Hepatocyte (in vitro differentiated cells): ENCODE data around the gene HTR2A. TPM values are rescaled to one million over a fixed set of nuclear protein-coding genes. Genes with fewer than 3 reads are reported as not detected.

Experiments
- DNase-seq: peaks from one replicate; pipeline ENCODE4 v3.0.0-alpha.2; 2016; ENCODE audit warnings: low spot score
- H2AFZ ChIP-seq: fragments of 200-600 bp; sonication (generic); 2 replicates; pipeline ENCODE4 v1.6.0; 2016; ENCODE audit warnings: antibody characterized with exemption, mild to moderate bottlenecking
- H3K27ac ChIP-seq: fragments of 200-600 bp; sonication (generic); 2 replicates; pipeline ENCODE4 v1.5.1; 2016; ENCODE audit warnings: mild to moderate bottlenecking
- H3K27me3 ChIP-seq: fragments of 200-600 bp; sonication (generic); 2 replicates; pipeline ENCODE4 v1.6.1; 2016
- H3K36me3 ChIP-seq: fragments of 200-600 bp; sonication (generic); replicated peaks from 2 replicates; pipeline ENCODE4 v1.5.1; 2016; ENCODE audit warnings: low read depth; ENCODE audit not compliant: insufficient read depth
- H3K4me1 ChIP-seq: fragments of 200-600 bp; sonication (generic); 2 replicates; pipeline ENCODE4 v1.5.1; 2016; ENCODE audit warnings: mild to moderate bottlenecking, moderate library complexity; ENCODE audit not compliant: insufficient read depth
- H3K4me2 ChIP-seq: fragments of 200-600 bp; sonication (generic); 2 replicates; pipeline ENCODE4 v1.6.0; 2016
- H3K4me3 ChIP-seq: fragments of 200-600 bp; sonication (generic); 2 replicates; pipeline ENCODE4 v1.5.1; 2016; ENCODE audit warnings: mild to moderate bottlenecking
- H3K79me2 ChIP-seq: fragments of 200-600 bp; sonication (generic); 2 replicates; pipeline ENCODE4 v1.6.0; 2017; ENCODE audit warnings: mild to moderate bottlenecking
- H3K9me2 ChIP-seq: fragments of 200-600 bp; sonication (generic); replicated peaks from 2 replicates; pipeline ENCODE4 v1.6.0; 2017; ENCODE audit warnings: mild to moderate bottlenecking; ENCODE audit not compliant: insufficient read depth
- H3K9me3 ChIP-seq: fragments of 200-600 bp; sonication (generic); 2 replicates; pipeline ENCODE4 v1.5.1; 2016; ENCODE audit warnings: low read depth, mild to moderate bottlenecking
- H4K20me1 ChIP-seq: fragments of 200-600 bp; sonication (generic); 2 replicates; pipeline ENCODE4 v1.6.0; 2016; ENCODE audit warnings: mild to moderate bottlenecking; ENCODE audit not compliant: insufficient read depth, poor library complexity, severe bottlenecking
- CTCF ChIP-seq: fragments of 200-600 bp; sonication (generic); IDR thresholded peaks from 2 replicates; pipeline ENCODE4 v1.5.1; 2016; ENCODE audit warnings: antibody characterized with exemption, mild to moderate bottlenecking; ENCODE audit not compliant: poor library complexity
- EZH2 ChIP-seq: fragments of 200-600 bp; sonication (generic); IDR thresholded peaks from 2 replicates; pipeline ENCODE4 v1.6.1; 2016; ENCODE audit warnings: antibody characterized with exemption, mild to moderate bottlenecking, borderline replicate concordance
- EZH2phosphoT487 ChIP-seq: fragments of 200-600 bp; sonication (generic); IDR thresholded peaks from one replicate; pipeline ENCODE4 v1.6.1; 2018; ENCODE audit warnings: antibody characterized with exemption, mild to moderate bottlenecking, low read depth, moderate library complexity; ENCODE audit not compliant: unreplicated experiment, severe bottlenecking
- WGBS: methylation state at CpG from one replicate; pipeline ENCODE4 v1.1.6; 2016; ENCODE audit warnings: low lambda C conversion rate; ENCODE audit errors: missing lambda C conversion rate; 5-methylcytosine and 5-hydroxymethylcytosine counted together
- polyA plus RNA-seq: library from polyadenylated mRNA; unstranded; fragments of >200 nt; fragmentation: Nextera tagmentation; extraction: Ambion mirVana; gene quantifications from 2 replicates; pipeline ENCODE4 v1.2.1, GENCODE V29; 2016
- total RNA-seq: library from RNA; depleted of rRNA; stranded (reverse); fragments of >200 nt; gene quantifications from 2 replicates; pipeline ENCODE4 v1.2.3, GENCODE V29; 2014

The HTR2A gene
- total and polyA plus RNA-seq, 2 experiments from 2014 or later: 0.23 TPM; not detected in 1

GRCh38 chr13:46834657-46835056, 62.2 kb downstream of the HTR2A start:
- no peaks in the 10 kb centered on the region for H3K9me3 ChIP-seq
- DNase-seq: no peak
- no peak overlapping the region for H3K27ac ChIP-seq
- TF ChIP-seq CTCF (no peak), EZH2phosphoT487 (no peak), EZH2 (no peak)
- WGBS: 87% methylated on average over 6 of the region's 6 CpGs
- no peaks in the 10 kb centered on the region for H3K9me2 ChIP-seq
- no peaks in the 10 kb centered on the region for H3K27me3 ChIP-seq
- no peaks in the 10 kb centered on the region for H3K79me2 ChIP-seq
- H3K36me3 ChIP-seq: no peaks in the 10 kb centered on the region
- no peak overlapping the region for H3K4me3 ChIP-seq
- no peaks in the 10 kb centered on the region for H3K4me1 ChIP-seq
- H3K4me2 ChIP-seq: no peak overlapping the region
- no peak overlapping the region for H2AFZ ChIP-seq
- no peaks in the 10 kb centered on the region for H4K20me1 ChIP-seq

DNA sequence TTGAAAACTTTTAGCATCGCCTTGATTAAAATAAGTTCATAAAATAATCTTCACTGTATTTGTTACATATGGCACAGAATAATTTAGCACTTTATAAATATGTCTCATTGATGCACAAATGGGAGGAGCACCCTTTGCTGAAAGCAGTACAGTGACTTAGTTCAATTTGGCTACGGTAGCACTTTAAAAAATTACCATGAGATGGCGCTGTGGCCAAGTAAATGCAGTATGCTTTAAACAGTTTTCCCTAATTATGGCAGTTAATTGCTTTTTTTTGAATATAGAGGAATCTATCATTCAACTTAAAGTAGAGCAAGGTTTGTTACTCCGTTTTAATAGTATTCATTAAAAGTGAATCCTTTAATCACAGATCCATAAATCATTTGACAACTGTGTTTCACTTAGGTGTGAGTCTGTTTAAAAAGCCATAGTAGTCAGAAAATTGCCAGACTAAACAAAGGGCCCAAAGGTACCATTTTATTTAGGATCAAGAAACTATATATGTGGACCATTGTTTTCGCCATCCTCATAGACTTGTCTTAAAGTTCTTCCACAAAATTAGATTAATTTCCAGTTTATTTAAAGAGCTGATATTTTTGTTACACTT, 65.2 kb downstream of the HTR2A start:
- Histone ChIP-seq H3K36me3 (no peaks in the 10 kb centered on the region), H3K4me2 (no peak overlapping the region), H3K27me3 (no peaks in the 10 kb centered on the region), H3K9me3 (no peaks in the 10 kb centered on the region), H3K79me2 (no peaks in the 10 kb centered on the region), H3K27ac (no peak overlapping the region), H4K20me1 (no peaks in the 10 kb centered on the region), H3K4me1 (no peaks in the 10 kb centered on the region), H2AFZ (no peak overlapping the region), H3K9me2 (no peaks in the 10 kb centered on the region), H3K4me3 (no peak overlapping the region)
- WGBS: 9% methylated on average over 5 of the region's 5 CpGs
- DNase-seq: peak; percentile 66
- TF ChIP-seq EZH2 (no peak), CTCF (peak; percentile 90), EZH2phosphoT487 (no peak)

DNA sequence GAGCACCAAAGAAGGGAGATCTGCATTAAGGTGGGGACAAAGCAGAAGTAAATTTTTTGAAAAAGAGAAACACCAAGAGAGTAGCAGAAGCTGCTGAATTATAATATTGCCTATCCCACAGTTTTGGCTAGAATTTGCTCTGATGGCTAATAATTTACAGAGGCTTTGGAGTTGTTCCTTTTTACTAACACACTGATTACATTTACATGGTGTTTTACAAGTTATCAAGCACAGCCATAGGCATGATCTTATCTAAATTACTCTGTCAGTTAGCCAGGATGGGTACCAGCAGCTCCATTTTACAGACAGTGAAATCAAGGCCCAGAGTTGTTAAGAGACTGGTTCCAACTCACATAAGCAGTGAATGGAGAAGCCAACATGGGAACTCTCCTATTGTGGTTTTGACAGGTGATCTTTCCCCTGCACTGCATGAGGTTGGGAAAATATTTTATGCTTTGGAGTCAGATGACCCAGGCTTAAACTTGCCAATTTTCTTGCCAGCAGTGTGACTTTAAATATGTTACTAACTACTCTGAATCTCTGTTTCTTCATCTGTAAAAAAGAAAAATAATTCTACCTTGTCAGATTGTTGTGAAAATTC, 66.3 kb downstream of the HTR2A start:
- H3K4me1 ChIP-seq: no peaks in the 10 kb centered on the region
- H3K36me3 ChIP-seq: no peaks in the 10 kb centered on the region
- no peak for DNase-seq
- no peaks in the 10 kb centered on the region for H4K20me1 ChIP-seq
- H3K79me2 ChIP-seq: no peaks in the 10 kb centered on the region
- no peak overlapping the region for H3K27ac ChIP-seq
- TF ChIP-seq EZH2 (no peak), EZH2phosphoT487 (no peak), CTCF (no peak)
- H3K4me3 ChIP-seq: no peak overlapping the region
- H3K4me2 ChIP-seq: no peak overlapping the region
- H3K9me2 ChIP-seq: no peaks in the 10 kb centered on the region
- no peak overlapping the region for H2AFZ ChIP-seq
- no peaks in the 10 kb centered on the region for H3K27me3 ChIP-seq
- no peaks in the 10 kb centered on the region for H3K9me3 ChIP-seq
